ENCODE results near the gene ABCA5.

ABCA5 gene

GRCh38 chr17:69344939-69345338 is 18.0 kb upstream of the ABCA5 start:
- no peak for DNase-seq (ENCODE audit: low read depth)
- H3K4me3 ChIP-seq (ENCODE audit: control insufficient read depth, low read depth, low read length) = no peak overlapping the region
- no peak for TF ChIP-seq CTCF (conservative IDR thresholded peaks at IDR 0.05; ENCODE audit: control insufficient read depth, insufficient read depth, low read depth, low read length)

GRCh38 chr17:69342896-69343644 is 16.1 kb upstream of the ABCA5 start:
- TF ChIP-seq CTCF (conservative IDR thresholded peaks at IDR 0.05; ENCODE audit: control insufficient read depth, insufficient read depth, low read depth, low read length) = no peak
- DNase-seq (ENCODE audit: low read depth) = no peak
- no peak overlapping the region for H3K4me3 ChIP-seq (ENCODE audit: control insufficient read depth, low read depth, low read length)

- no peak for TF ChIP-seq CTCF (conservative IDR thresholded peaks at IDR 0.05; ENCODE audit: control insufficient read depth, insufficient read depth, low read depth, low read length)
- no peak for DNase-seq (ENCODE audit: low read depth)
- no peak overlapping the region for H3K4me3 ChIP-seq (ENCODE audit: control insufficient read depth, low read depth, low read length)
These were observed 13.0 kb upstream of the ABCA5 start for GRCh38 chr17:69339937-69340336.

- TF ChIP-seq CTCF (conservative IDR thresholded peaks at IDR 0.05; ENCODE audit: control insufficient read depth, insufficient read depth, low read depth, low read length) = no peak
- no peak overlapping the region for H3K4me3 ChIP-seq (ENCODE audit: control insufficient read depth, low read depth, low read length)
- DNase-seq (ENCODE audit: low read depth) = no peak
These were observed 10.1 kb upstream of the ABCA5 start for GRCh38 chr17:69336996-69337395.

- no peak overlapping the region for H3K4me3 ChIP-seq (ENCODE audit: control insufficient read depth, low read depth, low read length)
- no peak for DNase-seq (ENCODE audit: low read depth)
- no peak for TF ChIP-seq CTCF (conservative IDR thresholded peaks at IDR 0.05; ENCODE audit: control insufficient read depth, insufficient read depth, low read depth, low read length)
These were observed 9.6 kb upstream of the ABCA5 start for GRCh38 chr17:69336580-69336979.

- DNase-seq (ENCODE audit: low read depth) = peak; percentile 52
- no peak overlapping the region for H3K4me3 ChIP-seq (ENCODE audit: control insufficient read depth, low read depth, low read length)
- TF ChIP-seq CTCF (conservative IDR thresholded peaks at IDR 0.05; ENCODE audit: control insufficient read depth, insufficient read depth, low read depth, low read length) = peak; percentile 47
These were observed 8.1 kb upstream of the ABCA5 start for GRCh38 chr17:69335058-69335457.
